ENCODE results near the gene WDR7. TPM values are rescaled to one million over a fixed set of nuclear protein-coding genes. Genes with fewer than 3 reads are reported as not detected.

The WDR7 gene
- polyA plus RNA-seq, 3 donors = 10.5 to 14.1 (median 12.5) TPM

DNA sequence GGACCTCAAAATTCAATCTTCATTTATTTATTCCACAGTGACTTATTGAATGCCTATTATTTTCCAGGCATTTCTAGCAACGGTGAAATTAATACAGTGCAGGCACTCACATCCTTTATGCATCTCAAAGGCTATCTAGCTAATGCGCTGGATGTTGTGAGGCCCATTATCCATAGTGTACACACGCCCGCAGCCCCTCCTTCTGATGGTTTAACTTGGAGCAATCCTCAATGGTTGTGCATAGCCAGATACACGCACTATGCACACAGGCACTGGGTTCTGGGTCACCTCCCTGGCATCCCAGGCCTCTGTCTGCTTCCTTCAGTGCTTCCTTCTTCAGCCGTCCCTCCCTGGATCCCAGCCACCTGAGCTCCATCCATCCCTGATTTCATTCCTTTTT is 387.2 kb downstream of the WDR7 start:
- DNase-seq (ENCODE audit: extremely low read depth in 1 of 11, low read depth in 9 of 11, low spot score in 4 of 11) = no peak

DNA sequence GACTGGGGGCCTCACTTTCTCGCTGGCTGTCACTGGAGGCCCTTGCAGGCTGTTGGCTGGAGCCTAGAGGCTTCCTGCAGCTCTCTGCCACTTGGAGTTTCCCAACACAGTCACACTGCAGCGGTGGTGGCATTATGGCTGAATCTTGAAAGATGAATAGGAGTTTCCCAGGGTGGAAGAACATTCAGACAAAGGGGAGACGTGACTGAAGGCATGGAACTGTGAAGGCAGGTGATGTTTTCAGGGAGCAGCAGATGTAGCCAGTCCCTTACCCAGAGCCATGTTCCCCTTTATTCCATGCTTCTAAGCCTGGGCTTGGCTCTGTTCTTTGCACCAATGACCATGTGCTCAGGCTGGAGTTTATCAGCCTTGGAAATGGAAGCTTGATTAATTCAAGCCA is 389.0 kb downstream of the WDR7 start:
- no peak for DNase-seq (ENCODE audit: extremely low read depth in 1 of 11, low read depth in 9 of 11, low spot score in 4 of 11)

DNA sequence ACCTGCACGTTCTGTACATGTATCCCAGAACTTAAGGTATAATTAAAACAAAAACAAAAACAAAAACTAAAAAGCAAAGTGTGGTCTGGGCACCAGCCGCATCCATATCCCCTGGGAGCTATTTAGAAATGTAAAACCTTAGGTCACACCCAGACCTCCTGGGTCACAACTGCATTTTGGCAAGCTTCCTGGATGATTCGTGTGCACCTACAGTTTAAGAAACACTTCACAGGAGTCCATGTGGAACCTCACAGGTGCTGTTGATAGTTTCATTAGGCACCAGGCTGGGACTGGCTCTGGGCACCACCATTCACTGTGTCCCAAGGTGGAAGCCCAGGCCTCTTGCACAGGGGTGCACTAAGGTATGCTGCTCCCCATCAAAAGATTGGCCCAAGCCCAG is 392.1 kb downstream of the WDR7 start:
- DNase-seq (ENCODE audit: extremely low read depth in 1 of 11, low read depth in 9 of 11, low spot score in 4 of 11) = no peak

DNA sequence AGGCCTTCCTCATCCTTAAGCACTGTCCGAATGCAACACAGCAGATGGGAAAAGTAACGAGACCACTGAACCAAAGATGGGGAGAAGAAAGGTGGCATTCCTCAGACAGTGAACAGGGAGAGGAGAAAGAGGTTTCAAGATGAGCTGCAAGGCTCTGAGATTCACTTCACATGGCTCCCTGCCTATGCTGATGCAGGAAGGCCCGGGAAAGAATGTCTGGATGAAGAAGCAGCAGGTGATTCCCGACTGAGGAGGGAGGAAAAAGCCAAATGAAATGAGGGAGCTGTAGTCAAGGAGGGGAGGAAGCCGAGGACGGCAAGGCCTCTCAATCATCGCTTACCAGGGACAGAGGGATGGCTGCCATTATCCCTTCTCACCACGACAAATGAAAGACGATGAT is 397.2 kb downstream of the WDR7 start:
- no peak for DNase-seq (ENCODE audit: extremely low read depth in 1 of 11, low read depth in 9 of 11, low spot score in 4 of 11)

DNA sequence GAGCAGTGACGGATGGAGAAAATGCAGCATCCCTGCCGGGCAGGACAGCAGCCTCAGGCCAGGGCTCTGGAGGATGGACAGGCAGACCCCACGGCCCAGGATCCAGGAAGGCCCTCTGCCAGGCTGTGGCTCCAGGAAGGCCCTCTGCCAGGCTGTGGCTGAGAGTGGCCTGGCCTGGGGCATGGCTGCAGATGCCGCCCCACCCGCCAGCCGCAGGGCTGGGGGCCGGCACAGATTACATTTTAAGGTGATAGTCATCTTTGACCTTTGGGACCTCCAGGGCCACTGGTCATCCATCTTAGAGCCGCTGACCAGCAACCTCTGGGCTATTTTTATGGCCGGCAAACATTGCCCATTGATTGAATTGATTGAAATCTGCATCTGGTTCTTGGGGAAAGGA is 397.7 kb downstream of the WDR7 start:
- DNase-seq (ENCODE audit: extremely low read depth in 1 of 11, low read depth in 9 of 11, low spot score in 4 of 11) = no peak

DNA sequence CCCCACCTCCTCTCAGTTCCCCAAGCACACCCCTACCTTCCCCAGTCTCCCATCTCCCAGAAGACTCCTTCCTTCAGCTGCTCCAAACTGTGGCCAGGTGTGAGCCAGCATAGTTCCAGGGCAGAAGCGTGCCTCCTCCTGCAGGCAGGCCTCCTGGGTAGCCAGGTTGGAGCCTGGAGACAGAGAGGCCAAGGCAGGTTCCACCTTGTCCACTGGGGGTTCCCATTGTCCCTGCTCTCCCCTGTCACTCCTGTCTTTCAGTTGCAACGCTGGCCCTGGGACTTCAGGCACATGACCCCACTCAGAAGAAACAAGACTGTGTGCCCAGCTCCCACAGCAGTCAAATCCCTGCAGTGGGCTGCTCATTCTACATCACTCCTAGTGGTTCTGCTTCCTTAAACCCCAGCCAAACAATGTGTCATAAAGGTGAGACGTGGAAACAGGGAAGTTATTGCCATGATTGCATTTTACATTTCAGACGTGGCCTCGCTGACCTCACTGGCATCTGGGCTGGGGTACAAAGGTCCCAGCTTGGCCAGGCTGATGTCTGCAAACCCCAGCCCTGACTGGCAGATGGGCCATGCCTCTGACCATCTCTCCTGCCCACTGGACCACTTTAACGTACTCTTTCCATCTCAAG is 399.3 kb downstream of the WDR7 start:
- DNase-seq (ENCODE audit: extremely low read depth in 1 of 11, low read depth in 9 of 11, low spot score in 4 of 11) = no peak

DNA sequence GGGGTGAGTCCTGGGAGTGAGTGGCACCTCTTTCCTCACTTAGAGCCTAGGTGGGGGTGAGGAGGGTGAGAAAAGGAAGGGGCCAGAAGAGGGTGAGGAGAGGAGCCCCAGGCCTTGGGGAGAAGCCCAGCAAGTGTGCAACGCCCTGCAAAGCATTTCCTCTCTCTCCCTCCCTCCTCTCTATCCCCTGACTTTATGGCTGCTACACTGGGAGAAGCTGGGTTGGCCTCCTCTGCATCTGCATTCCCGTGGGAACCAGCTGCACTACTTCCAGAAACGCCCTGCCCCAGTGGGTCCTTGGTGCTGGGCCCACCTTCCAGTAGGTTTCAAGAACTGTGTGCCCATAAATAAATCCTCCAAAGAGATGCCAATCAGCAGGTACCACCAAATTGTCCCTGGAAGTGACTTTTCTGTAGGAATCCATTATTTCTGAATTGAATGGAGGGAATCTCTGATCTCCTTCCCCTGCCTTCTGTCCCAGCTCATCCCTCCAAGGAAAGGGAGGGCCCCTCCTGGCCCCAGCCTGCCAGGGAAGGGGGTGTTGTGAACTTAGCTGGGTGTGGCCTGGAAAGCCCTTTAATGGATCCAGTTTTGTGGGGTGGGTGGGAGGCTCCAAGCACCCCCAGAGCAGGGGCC is 400.0 kb downstream of the WDR7 start:
- DNase-seq (ENCODE audit: extremely low read depth in 1 of 11, low read depth in 9 of 11, low spot score in 4 of 11) = no peak

DNA sequence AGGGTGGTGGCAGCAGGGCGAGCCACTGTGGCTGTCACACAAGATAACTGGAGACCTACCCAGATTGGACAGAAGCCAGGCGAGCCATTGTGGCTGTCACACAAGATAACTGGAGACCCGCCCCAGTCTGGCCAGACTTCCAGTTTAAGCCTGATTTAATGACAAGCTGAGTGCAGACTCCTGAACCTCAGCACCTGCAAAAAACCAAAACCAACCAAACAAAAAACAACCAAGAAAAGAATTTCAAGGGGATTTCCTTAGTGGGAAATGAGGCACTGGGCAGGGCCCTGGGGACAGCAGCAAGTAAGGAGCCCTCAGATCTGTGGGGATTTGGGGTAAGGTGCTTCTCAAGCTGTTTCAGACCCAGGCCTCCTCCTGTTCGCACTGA is 400.5 kb downstream of the WDR7 start:
- no peak for DNase-seq (ENCODE audit: extremely low read depth in 1 of 11, low read depth in 9 of 11, low spot score in 4 of 11)

DNA sequence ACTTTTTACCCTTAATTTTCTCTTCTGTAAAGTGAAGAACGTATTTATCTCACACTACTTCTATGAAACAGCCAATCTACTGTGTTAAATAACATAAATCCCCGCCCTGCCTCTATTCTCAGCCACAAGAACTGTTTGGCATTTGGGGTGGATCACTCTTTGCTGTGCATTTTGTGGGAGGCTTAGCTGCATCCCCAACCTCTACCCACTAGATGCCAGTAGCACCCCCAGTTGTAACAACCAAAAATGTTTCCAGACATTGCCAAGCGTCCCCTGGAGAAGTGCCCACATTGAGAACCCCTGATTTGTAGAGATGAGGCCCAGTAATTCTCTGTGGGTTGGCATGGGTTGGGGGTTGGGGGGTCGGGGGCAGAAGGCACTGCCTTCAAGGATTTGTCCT is 401.0 kb downstream of the WDR7 start:
- no peak for DNase-seq (ENCODE audit: extremely low read depth in 1 of 11, low read depth in 9 of 11, low spot score in 4 of 11)

DNA sequence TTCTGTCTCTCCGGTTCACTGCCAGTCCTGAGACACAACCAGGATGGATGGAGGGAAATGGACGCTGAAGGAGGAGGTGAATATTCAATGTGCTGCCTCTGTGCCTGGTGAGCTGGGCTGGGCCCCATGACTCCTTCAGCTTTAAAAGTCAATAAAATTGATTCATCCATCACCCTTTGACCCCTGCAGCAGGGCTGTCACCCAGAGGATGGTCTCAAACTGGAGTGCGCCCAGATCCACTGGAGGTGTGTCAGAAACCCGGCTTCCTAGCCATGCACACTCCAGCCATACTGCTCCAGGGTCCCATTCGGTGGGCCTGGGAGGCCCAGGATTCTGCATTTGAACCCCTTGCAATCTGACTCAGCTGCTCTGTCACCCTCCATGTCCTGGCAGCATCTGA is 401.6 kb downstream of the WDR7 start:
- DNase-seq (ENCODE audit: extremely low read depth in 1 of 11, low read depth in 9 of 11, low spot score in 4 of 11) = no peak

DNA sequence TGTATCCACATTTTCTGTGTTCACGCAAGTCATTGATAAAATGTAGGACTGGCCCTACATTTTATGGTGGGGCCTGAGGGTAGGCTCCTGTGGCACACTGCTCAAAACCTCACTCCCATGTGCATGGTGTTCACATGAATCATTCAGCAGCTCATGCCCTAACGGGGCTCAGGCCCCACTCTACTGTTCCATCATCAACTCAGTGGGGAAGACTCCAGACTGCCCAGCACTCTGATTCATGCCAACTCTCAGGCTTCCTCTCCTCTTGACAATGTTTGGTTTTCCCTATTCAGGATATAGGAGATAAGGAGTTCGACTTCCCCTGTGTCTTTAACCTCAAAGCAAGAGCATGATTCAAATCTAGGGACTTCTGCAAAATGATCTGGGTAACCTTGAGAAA is 403.7 kb downstream of the WDR7 start:
- no peak for DNase-seq (ENCODE audit: extremely low read depth in 1 of 11, low read depth in 9 of 11, low spot score in 4 of 11)

DNA sequence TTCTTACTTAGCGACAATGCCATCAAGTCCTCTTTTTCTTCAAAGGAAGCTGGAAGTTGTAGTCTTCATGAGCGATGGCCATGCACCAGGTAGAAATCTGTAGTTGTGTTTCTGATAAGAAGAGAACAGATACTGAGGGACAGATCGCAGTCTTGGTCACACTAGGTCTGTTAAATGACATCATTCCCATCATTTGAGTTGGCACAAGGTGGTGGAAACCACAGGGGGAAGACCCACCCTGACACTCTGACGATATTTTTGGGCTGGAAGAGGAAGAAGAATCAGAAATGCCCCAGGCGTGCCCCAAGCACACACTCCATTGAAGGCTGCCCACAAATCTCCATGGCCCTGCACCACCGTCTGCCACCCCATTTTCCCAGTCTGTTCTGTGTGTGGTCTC is 406.7 kb downstream of the WDR7 start:
- DNase-seq (ENCODE audit: extremely low read depth in 1 of 11, low read depth in 9 of 11, low spot score in 4 of 11) = no peak

DNA sequence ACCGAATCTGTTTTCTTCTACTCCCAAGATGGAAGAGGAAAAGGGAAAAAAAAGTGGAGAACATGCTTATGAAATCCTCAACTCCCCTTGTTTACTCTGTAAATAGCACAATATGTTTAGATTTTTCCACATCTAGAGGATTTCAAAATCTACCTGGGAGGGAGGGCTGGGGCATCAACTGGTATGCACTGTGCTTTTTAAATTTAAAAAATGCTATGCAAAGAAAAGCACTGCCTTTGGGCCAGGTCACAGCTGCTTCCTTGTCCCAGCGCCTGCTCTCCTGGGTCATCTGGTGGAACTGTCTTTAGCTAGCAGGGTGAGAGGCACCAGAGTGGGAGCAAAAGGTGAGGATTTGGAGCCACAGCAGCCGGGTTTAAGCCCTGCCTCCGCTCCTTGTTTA is 407.6 kb downstream of the WDR7 start:
- no peak for DNase-seq (ENCODE audit: extremely low read depth in 1 of 11, low read depth in 9 of 11, low spot score in 4 of 11)

DNA sequence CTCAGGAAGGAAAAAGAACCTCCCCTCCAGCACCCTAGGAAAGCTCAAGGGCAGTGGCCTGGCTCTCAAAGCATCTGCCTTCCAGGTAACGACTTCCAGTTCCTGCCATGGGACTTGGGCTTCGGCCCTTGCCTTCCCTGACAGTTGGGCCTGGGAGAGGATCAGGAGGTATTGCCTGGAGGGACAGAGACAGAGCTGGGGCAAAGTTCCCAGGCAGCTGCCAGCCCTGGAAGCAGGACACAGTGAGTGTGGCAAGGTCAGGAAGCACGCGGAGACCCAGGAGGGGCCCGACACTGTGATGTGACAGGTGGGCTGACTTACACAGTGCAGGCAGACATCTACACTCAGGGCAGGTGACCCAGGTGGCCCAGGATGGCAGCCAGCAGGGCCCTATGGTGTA is 408.2 kb downstream of the WDR7 start:
- DNase-seq (ENCODE audit: extremely low read depth in 1 of 11, low read depth in 9 of 11, low spot score in 4 of 11) = no peak

DNA sequence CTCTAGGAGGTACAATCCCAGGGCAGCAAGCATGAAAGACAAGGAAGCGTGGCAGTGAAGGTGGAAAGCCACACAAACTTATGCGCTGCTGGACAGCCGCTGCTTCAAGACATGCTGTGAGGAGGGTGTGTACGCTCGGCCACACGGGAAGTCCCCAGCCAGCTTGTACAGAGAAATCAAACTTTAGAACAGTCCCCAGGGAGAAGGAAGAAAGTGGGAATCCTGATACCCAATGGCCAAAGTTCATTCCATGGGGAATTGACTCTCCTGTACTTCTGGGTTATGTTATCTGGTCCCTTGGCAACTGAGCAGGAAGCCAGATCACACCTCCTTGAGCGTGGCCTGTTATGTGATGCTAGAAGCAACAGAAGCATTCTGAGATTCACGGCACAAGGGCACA is 409.7 kb downstream of the WDR7 start:
- DNase-seq (ENCODE audit: extremely low read depth in 1 of 11, low read depth in 9 of 11, low spot score in 4 of 11) = no peak

DNA sequence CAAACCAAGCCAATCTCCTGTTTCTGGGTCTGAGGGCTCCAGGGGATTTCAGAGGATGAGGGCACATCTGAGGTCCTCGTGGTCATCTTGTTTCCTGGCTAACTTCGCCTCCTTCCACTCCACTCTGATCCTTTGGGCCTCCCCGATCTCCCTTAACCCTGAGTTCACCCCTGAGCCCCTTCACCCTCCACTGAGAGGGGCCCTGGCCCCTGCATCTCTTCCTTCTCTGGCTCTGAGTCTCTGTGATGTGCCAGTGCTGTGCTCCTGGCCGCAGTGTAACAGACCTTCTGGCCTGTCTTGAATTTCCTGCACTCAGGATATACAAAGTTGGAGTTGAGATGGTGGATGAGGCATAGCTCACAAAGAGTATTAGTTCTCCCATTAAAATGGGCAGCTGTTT is 411.0 kb downstream of the WDR7 start:
- no peak for DNase-seq (ENCODE audit: extremely low read depth in 1 of 11, low read depth in 9 of 11, low spot score in 4 of 11)

DNA sequence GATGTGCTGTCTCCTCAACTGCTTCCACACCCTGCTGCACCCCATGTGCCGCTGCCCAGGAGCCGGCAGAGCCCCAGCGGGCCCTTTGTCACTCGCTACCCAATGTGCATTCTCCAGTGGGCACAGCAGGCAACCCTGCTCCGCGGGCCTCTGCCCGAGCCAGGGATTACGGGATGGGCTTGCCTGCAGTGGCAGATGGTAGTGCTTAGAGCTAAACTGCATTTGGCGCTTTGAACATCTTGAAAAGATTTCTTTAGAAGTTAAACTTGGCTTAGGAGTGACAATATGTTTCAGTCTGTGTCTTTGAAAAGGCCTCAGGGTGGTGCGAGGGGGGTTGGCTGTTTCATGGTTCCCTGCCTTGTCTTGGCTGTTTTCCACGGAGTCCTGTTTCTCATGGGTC is 411.7 kb downstream of the WDR7 start:
- DNase-seq (ENCODE audit: extremely low read depth in 1 of 11, low read depth in 9 of 11, low spot score in 4 of 11) = no peak

DNA sequence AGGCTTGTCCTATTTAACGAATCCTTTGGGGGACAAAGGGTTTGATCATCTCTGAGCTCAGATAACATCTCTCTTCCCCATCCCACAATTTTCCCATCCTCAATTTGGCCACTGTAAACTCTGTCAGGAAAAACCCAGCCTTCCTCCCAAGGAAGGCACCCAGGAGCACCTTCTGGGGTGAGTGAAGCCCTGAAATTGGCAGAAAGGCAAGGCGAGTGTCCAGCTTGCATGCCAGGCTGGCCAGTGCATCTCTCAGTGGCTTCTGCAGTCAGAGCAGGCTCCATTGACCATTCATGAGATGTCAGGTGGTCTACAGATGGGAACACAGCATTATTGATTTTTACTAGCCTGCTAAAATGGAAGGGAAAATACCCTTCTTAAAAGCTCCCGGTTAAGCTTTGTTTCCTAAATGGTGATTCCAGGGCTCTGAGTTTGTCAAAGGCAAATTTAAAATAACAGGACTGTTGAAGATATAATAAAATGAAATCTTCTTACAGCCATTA is 412.5 kb downstream of the WDR7 start:
- DNase-seq (ENCODE audit: extremely low read depth in 1 of 11, low read depth in 9 of 11, low spot score in 4 of 11) = no peak

DNA sequence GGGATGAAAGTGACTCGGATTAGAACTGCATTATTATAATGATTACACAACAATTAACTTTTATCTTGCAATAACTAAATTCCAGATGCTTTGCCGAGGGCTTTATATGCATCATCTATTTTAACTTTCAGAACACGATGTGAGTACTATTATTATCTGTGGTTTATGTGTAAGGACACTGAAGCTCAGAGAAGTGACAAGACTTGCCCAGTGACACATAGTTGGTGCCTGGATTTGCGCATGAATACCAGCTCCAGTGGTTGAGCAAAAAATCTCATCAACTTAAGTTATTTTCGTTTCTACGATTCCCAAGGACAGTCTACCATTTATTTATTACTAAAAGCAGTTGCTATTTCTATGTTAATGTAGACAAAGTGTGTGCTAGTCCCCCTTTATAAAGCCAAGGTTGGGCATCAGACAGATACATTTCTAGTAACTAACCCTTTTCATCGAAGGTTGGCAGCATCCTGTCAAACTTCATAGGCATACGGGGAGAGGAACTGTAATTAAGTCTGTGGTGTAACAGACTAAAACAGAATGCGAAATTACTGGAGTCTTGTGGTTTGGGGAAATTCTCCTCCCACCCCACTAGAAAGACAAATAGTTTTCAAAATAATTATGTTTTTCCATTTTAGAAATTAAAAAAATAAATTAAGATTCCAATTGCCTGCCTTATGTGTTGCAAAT is 422.5 kb downstream of the WDR7 start:
- no peak for DNase-seq (ENCODE audit: extremely low read depth in 1 of 11, low read depth in 9 of 11, low spot score in 4 of 11)

DNA sequence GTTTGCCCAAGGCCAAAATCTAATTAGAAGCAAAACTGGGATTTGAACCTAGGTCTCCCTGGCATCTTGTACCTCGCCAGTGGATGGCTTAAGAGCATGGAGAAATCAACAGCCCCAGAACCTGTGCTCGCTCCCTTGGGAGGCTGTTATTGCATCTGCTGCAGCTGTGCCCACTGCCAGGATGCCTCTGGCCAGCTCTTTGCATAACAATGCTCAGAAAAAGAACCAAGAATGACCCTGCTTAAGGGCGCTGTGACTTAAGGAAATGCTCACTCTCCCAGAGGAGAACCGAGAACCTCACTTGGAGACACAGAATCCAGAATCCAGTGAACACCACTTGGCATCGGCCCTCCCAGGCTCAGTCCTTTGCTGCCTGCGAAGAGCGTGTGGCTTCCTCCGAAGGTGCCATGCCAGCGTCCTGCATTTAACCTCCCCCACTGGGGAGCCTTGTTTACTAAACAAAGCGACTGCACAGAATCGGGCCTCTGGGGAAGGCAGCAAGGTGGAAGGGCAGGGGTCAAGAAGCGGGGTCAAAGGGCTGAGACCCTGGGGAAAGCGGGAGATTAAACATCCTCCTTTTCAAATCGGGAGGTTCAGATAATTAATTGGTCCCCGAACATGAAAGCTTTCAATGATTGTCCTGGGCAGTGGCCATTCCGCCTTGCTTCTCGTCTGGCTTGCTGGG is 424.7 kb downstream of the WDR7 start:
- DNase-seq (ENCODE audit: extremely low read depth in 1 of 11, low read depth in 9 of 11, low spot score in 4 of 11) = no peak
